Measurements from ENCODE around the gene NUPR1. TPM values are rescaled to one million over a fixed set of nuclear protein-coding genes. Genes with fewer than 3 reads are reported as not detected.

The NUPR1 gene
- total and polyA plus RNA-seq, 2 of the 13 experiments (the other 11 are each of a cell fraction or from before 2014, with no cell fraction given) = 18.0 to 25.6 TPM

- no peak overlapping the region for H3K9ac ChIP-seq (ENCODE audit: insufficient read depth, low read depth, low read length)
- in situ Hi-C loops (cut with HindIII; ENCODE audit: extremely low pct_ligation_motif_present, low pct_unique_long_range_greater_than_20kb) = no loop called here
- TF ChIP-seq RFXAP (CRISPR knock-in tag; IDR thresholded peaks at IDR 0.05; ENCODE audit: borderline replicate concordance) = no peak
- 0 out of 2 replicates have a peak, but pooled peaks have one; percentile 7 for TF ChIP-seq HDAC2 (CRISPR knock-in tag; IDR thresholded peaks at IDR 0.05)
- peak; percentile 62; the same call in 1 of the 2 replicates for TF ChIP-seq HNF1A (IDR thresholded peaks at IDR 0.05; ENCODE audit: low read depth)
- peak; percentile 17; the same call in 1 of the 2 replicates for TF ChIP-seq HNF1A (CRISPR knock-in tag; IDR thresholded peaks at IDR 0.05; ENCODE audit: borderline replicate concordance)
- TF ChIP-seq HOMEZ (CRISPR knock-in tag; IDR thresholded peaks at IDR 0.05; ENCODE audit: low read depth) = 0 out of 2 replicates have a peak, but pooled peaks have one; percentile 10
- TF ChIP-seq PAWR (CRISPR knock-in tag; IDR thresholded peaks at IDR 0.05; ENCODE audit: borderline replicate concordance) = no peak
- peak; percentile 98 for TF ChIP-seq ZNF770 (CRISPR knock-in tag; IDR thresholded peaks at IDR 0.05)
- 0 out of 2 replicates have a peak, but pooled peaks have one; percentile 14 for TF ChIP-seq ZNF891 (CRISPR knock-in tag; IDR thresholded peaks at IDR 0.05)
- no peak for TF ChIP-seq EED (CRISPR knock-in tag; IDR thresholded peaks at IDR 0.05)
- peak; percentile 34; the same call in 1 of the 2 replicates for TF ChIP-seq NFYB (CRISPR knock-in tag; IDR thresholded peaks at IDR 0.05)
- 0 out of 2 replicates have a peak, but pooled peaks have one; percentile 35 for TF ChIP-seq ZNF879 (CRISPR knock-in tag; IDR thresholded peaks at IDR 0.05)
- no peak for TF ChIP-seq U2AF2 (IDR thresholded peaks at IDR 0.05; ENCODE audit: low read depth, low read length)
- no peak for TF ChIP-seq RORA (CRISPR knock-in tag; IDR thresholded peaks at IDR 0.05)
- no peak for TF ChIP-seq HCFC1 (IDR thresholded peaks at IDR 0.05; ENCODE audit: low read depth, low read length)
Measured at GRCh38 chr16:28532940-28533647, 5.7 kb downstream of the NUPR1 start.

More at GRCh38 chr16:28532940-28533647, 5.7 kb downstream of the NUPR1 start:
- H3K4me2 ChIP-seq (ENCODE audit: low read depth, low read length) = peak overlapping the region; percentile 60
- intact Hi-C loops (cut with micrococcal nuclease; ENCODE audit: unreplicated experiment) = no loop called here
- WGBS (ENCODE audit: low lambda C conversion rate) = 62% methylated on average over 5 of the region's 5 CpGs
- CTCF ChIA-PET (ENCODE audit: low intra/inter-chr PET ratio, low total read pairs) = no interaction called here
- H3K4me3 ChIP-seq (replicated peaks in 1 of 3; ENCODE audit: insufficient read depth in 1 of 3, low read depth in 2 of 3, low read length in 3 of 3) = no peak overlapping the region
- no peaks in the 10 kb centered on the region for H3K27me3 ChIP-seq (ENCODE audit: control insufficient read depth in 1 of 2, insufficient read depth in 2 of 2, low read length in 2 of 2)
- no TSS peak for BruUV-seq (replicated peaks)
- no peaks in the 10 kb centered on the region for H3K9me3 ChIP-seq (ENCODE audit: low read length)
- H4K20me1 ChIP-seq (ENCODE audit: insufficient read depth, low read length) = no peaks in the 10 kb centered on the region
- ATAC-seq = peak; percentile 62
- peaks cover 58% of the 10 kb centered on the region for H3K4me1 ChIP-seq (ENCODE audit: insufficient read depth, low read length)
- FAIRE-seq = no peak
- H3K27ac ChIP-seq (ENCODE audit: extremely low read length, insufficient read depth, low read length) = no peak overlapping the region
- POLR2A ChIA-PET = interaction anchor here (1.2 to 1.3 kb wide), 2 partner anchors 8 to 76 kb away, joined by 3 to 4 read pairs; partner anchors contain the start of gene SULT1A1
- no peak overlapping the region for H2AFZ ChIP-seq (ENCODE audit: low read length)
- peaks cover 6% of the 10 kb centered on the region for H3K79me2 ChIP-seq (ENCODE audit: insufficient read depth, low read length)
- peak; percentile 50 for DNase-seq (ENCODE audit: low spot score)
- H3K36me3 ChIP-seq (replicated peaks in 1 of 2; ENCODE audit: control insufficient read depth in 1 of 2, insufficient read depth in 2 of 2, low read length in 2 of 2) = peaks cover 0 to 3% of the 10 kb centered on the region in 2 experiments; a peak in 1 of 5 replicates
